IPS DF 19.7 (cell line): ENCODE data around the gene TAAR1.
"Not testable (repeated sequence)": the region's sequence is repeated elsewhere in the genome, so short reads cannot be mapped to it uniquely, and the experiment has no call there.

ENCODE experiments used
- DNase-seq: peaks from one replicate; pipeline ENCODE4 v3.0.0-alpha.2; 2013; ENCODE audit warnings: low read depth, low spot score

The TAAR1 gene, protein sequence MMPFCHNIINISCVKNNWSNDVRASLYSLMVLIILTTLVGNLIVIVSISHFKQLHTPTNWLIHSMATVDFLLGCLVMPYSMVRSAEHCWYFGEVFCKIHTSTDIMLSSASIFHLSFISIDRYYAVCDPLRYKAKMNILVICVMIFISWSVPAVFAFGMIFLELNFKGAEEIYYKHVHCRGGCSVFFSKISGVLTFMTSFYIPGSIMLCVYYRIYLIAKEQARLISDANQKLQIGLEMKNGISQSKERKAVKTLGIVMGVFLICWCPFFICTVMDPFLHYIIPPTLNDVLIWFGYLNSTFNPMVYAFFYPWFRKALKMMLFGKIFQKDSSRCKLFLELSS

DNA sequence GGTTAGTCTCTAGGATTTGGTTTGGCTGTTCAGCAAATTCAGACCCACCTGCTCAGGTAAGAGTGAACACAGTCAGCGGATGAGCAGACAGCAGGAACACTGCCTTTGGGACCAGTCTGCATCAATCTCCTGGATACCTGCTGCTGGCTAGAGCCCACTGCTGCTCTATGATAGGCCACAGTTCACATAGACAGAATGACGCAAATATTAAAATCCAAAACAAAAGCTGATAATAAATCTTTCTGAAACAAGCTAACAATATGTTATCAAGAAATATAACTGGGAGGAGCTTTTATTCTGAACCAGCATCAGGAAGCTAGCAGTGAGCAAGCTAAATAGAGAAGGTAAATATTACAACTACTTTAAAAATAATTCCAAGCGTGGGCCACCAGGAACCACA lies at the start of gene TAAR1:
Gene TAAR1 (minus strand): TSS at position 101 of the 400 bp plus-strand sequence. CDS start 13,179 bp downstream, outside the sequence.
- DNase-seq: no peak

DNA sequence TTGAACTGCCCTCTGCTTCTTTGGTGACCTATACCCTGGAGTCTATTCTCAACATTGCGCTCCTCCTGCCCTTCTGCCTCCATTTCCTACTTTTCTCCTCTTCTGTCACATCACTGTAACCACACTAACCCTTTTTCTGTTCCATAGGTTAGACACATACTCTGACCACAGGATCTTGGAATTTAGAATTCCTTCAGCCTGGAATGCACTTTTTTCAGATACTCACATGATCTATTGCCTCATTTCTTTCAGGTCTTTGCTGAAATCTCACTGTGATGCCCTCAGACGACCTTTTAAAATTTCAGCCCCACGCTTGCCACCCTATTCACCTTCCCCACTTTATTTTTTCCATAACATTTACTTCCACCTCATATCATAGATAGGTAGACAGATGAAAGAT lies 49.8 kb upstream of the TAAR1 start:
- no peak for DNase-seq

DNA sequence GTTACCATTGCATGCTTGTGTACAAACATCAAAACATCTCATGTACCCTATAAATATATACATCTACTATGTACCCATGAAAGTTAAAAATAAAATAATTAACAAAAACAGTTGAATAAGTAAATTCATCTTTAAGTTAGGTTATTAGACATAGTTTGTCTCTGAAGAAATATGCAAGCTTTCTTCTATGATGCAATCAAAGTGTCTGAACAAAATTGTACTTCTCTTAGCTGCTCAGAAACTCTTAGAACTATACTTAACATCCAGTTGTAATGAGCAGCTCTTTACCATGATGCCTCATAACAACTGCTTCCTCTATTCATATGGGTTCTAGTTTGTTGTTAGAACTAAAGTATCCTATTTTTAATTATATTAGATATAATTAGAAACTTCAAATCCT lies 49.0 kb upstream of the TAAR1 start:
- DNase-seq: no peak

DNA sequence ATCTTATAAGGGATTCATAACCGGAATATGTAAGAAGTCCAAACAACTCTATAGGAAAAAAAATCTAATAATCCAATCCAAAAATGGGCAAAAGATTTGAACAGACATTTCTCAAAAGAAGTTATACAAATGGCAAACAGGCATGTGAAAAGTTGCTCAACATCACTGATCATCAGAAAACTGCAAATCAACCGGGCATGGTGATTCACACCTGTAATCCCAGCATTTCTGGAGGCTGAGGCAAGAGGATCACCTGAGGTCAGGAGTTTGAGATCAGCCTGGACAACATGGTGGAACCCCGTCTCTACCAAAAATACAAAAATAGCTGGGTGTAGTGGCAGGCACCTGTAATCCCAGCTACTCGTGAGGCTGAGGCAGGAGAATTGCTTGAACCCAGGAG lies 47.8 kb upstream of the TAAR1 start:
- not testable (repeated sequence) for DNase-seq

DNA sequence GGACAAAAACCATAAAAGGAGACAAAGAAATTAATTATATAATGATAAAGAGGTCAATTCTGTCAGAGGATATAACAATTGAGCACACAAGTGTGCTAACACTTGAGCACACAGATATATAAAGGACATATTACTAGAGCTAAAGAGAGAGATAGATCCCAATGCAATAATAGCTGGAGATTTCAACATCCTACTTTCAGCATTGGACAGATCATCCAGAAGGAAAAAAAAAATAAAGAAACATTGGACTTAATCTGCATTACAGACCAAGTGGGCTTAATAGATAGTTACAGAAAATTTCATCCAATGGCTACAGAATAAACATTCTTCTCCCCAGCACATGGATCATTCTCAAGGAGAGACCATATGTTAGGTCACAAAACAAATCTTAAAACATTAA lies 45.0 kb upstream of the TAAR1 start:
- DNase-seq: no peak

DNA sequence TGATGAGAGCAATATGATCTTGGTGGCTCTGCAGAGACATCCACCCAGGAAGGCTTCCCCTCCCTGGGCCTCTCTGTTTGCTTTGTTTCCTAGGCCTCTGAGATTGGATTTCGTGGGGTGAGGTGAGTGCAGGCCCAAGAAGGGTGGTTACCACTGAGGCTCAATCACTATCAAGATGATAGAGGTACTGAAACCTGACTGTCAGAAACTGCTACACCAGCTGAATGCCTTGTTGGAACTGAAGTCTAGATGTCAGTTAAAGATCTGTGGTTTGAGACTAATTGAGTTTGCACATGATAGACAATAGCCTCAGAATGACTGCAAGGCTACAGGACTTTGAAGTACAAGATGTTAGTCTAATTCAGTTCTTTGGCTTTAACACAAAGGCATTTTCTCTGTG lies 39.6 kb upstream of the TAAR1 start:
- no peak for DNase-seq

DNA sequence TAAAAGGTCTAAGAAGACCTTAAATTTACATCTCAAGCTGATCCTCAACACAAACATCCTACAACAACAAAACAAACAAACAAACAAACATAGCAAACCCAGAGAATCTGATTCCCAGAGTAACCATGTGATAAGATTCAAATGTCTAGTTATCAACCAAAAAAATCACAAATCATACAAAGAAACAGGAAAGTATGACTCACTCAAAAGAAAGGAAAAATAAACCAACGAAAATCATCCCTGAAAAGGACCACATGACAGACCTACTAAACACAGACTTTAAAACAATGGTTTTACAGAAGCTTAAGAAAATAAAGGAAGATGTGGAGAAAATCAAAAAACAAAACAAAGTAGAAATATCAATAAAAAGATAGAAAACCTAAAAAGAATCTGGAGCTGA lies 36.8 kb upstream of the TAAR1 start:
- DNase-seq: no peak

DNA sequence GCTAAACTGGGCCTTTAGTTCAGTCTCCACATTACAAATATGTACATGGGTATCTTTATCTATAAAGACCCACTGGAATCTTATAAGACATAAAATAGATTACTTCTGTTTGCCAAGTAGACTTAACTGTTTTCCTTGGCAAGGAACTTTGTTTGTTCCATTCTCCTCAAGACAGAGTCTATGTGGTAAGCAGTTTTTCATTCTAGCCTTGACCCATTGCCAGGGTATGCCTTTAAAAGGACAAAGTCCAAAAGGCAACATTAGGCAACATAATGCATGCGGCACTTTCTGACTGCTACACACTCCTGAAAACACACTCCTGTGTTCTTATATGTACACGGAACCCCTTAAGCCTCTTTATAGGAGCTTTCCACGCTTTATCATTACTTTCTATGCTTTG lies 34.5 kb upstream of the TAAR1 start:
- no peak for DNase-seq

DNA sequence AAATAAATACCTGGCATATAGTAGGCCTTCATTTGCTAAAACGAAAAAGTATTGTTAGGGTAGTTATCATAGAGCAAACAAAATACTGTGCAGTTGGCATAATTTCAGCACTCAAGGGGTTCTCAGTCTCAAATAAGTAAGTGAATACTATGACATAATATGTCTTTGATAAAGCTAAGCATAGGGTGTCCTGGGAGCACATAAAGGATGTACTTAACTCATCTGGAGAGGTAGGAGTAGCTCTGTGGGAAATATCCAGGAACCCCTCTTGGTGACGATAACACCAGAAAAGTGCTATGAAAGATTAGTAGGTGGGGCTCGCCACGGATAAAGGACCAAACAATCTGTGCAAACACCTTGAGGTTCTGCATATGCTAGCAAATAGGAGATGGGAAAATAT lies 31.7 kb upstream of the TAAR1 start:
- DNase-seq: no peak

DNA sequence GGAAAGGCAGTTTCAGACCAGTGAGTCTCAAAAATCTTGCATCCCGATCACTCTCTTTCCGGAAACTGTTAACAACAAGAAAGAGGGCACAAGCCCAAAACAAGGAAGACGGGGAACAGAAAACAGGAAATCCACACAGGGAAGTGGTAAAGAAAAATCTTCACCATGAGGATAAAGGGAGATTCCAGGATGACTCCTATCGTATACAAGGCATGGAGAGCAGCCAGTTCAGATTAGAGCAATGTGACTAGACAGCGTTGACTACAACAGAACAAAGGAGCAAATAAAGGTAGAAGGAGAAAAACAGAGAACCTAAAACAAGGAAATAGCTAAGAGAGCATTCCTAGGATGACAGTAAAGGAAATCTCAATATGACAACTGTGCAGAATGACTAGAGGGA lies 28.3 kb upstream of the TAAR1 start:
- no peak for DNase-seq

DNA sequence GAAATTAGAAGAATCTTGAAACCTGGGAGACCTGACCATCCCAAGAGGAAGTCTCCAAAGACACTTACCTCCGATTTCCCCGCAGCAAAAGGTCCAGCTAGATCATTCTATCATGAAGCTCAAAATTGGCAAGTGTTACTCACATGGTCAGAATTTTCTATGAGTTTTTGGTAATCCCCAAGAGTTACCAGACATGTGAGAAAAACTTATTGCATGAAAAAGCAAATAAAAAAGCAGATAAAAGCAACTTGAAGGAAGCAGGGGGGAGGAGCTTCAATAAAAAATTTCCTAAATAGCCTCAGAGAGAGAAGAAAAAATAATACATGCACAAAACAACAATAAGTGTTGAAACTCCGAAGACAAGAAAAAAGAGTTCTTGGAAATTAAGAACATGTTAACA lies 27.5 kb upstream of the TAAR1 start:
- no peak for DNase-seq

DNA sequence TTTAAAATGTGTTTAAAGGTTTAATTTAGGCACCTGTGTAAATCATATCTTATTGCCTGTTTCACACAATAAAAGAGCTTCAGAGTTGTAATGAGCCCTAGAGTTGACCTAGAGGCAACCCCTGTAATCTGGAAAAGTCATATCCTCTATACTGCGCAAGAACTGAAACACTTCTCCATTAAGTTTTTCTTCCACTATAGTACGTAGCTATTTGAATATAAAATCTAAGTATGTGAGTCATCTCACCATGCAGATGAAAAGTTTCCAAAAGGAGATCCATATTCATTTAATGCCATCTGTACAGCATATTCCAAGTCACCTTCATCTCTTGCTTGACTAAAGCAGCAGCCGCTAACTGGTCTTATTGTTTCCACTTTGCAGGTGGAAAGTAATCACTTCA lies 26.0 kb upstream of the TAAR1 start:
- DNase-seq: no peak

DNA sequence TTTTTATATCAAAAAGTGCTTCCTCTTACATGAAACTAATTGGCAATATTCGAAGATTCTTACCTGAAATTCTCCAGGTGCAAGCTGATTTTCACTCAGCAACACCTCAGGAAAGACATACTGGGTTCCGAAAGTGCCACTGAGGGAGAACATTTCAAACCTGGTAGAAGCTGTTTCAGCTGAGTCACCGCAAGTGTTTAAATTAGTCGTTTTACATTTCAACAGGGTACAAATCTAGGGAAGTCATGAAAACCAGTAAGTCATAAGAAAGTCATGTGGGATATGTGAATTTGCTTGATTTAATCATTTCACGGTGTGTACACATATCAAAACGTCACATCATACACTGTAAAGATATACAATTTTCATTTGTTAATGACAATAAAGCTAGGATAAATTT lies 25.3 kb upstream of the TAAR1 start:
- DNase-seq: no peak

DNA sequence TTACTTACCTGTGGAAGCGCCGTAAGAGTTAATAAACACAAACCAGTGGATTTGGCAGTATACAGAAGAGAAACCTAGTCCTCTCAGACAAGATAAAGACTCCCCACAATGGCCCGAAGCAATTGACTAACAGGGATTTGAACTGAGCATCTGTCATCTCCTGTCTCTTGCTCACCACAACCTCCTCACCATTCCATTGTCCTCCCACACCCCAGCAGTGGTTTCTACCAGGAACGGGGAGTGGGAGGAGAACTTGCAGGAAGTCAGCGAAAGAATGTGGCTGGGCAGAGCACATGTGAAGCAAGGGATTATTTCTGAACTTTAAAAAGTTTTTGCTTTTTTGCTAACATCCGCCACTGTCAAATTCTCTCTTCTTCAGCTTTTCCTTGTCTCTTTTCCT lies 24.6 kb upstream of the TAAR1 start:
- DNase-seq: no peak

DNA sequence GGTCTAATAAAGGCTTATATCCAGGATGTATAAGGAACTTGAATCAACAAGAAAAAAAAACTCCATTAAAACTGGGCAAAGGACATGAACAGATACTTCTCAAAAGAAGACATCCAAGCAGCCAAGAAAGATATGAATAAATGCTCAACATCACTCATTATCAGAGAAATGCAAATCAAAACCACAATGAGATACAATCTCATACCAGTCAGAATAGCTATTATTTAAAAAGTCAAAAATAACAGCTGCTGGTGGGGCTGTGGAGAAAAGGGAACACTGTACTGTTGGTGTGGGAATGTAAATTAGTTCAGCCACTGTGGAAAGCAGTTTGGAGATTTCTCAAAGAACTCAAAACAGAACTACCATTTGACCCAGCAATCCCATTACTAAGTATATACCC lies 20.1 kb upstream of the TAAR1 start:
- not testable (repeated sequence) for DNase-seq

DNA sequence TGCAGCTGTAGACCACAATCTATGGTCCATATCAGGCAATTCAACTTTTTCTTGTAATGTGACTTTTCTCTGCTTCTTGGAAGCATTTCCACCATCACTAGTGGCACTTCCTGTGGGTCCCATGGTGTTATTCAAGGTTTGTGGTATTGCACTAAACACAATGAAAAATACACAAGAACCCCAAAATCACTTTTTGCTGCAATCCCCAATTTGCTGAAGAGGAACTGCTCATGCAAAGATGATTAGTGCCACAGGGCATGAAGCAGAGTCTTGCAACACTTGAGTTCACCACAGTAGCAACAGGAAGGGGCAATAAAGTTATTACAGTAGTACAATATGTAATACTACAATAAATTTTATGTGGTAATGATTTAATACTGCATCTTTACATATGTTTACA lies 16.8 kb upstream of the TAAR1 start:
- DNase-seq: no peak

DNA sequence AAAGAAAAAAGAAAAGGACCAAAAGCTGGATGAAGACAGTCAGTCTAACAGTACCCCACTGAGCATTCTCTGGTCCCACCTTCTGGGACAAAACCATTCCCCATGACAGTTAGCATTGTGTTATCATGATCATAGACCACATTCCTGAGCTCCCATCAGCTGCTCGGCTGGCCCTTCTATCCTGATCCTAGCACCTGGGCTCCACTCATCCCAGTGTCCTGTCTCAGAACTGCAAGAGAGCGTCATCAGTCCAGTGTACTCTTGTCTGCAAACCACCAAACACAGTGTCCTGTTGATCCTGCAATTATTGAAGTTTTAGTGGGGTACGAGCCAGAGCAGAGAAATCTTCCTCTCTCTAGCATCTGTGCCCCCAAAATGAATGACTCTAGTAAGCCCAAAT lies 16.0 kb upstream of the TAAR1 start:
- no peak for DNase-seq

DNA sequence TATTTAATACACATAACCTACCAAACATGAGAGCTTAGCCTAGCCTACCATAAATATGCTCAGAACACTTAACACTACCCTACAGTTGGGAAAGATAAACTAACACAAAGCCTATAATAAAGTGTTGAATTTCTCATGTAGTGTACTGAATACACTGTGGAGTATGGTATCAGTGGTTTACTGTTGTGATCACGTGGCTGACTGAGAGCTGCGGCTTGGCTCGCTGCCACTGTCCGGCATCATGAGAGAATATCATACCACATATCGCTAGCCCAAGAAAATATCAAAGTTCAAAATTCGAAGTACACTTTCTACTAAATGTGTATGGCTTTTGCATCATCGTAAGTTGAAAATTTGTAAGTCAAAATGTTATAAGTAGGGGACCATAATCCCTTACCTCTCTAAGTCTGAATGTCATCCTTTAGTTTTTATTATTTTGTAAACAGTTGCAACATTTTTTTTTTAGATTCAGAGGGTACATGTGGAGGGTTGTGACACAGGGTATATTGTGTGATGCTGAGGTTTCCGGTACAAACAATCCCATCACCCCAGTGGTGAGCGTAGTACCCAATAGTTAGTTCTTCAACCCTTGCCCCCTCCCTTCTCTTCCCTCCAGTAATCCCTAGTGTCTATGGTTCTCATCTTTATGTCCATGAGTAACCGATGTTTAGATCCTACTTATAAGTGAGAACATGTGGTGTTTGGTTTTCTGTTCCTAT lies 14.6 kb upstream of the TAAR1 start:
- no peak for DNase-seq

DNA sequence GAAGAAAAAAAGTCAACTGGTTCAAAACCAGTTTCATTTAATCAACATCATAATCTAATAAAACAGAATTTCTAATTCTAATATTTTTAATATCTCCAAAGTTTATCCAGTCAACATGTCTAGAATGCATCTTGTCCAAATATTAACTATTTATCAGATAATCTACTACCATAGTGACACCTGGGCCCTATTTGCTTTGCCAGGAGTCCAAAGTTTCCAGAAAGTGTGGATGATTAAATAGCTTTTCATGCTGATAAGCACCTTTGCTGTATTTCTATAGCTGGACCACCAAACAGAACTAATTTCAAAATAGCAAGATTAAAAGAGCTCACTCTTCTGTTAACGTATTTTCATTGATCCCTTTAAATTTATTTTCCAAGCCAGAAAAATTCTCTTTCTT lies 12.3 kb upstream of the TAAR1 start:
- DNase-seq: no peak

DNA sequence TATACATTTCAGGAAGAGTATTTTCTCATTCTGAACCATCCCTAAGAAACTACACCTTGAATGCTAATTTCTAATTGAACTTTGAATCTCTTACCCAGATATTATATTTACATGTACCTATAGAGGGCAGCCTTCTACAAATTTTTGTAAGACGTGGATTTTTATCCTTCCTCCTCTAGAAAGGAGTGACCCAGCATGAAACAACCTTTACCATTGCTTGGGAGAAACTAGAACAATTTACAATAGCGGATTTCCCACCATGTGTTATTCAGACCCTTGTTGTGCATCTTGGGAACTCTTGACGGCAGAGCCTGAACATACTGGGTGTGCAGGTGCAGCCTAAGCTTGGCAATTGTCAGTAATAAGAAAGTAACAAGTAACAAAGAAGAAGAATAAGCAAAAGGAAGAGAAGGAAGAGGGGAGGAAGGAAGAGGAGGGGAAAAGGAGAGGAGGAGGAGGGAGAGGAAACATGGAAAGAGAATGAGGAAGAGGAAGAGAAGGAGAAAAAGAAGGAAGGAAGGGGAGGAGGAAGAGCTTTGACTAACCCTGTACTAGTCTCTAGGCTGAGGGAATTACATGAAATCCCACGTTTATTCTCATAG lies 10.8 kb upstream of the TAAR1 start:
- no peak for DNase-seq

DNA sequence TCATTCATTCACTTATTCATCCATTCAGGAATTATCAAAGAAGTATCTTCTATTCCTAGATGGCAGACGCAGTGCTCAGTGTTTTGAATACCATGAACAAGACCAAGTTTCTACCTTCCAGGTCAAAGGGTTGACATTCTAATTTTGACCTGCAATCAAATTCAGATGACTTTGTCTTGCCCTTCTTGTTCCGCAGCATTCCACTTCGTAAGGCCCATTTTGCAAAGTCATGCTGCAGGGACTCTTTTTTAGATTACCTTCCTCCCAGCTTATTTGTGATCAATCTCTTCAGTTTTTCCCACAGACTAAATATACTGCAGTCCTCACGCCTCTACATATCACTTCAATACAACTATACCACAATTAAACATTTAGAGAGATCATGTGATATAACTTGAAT lies 7.1 kb upstream of the TAAR1 start:
- DNase-seq: no peak

DNA sequence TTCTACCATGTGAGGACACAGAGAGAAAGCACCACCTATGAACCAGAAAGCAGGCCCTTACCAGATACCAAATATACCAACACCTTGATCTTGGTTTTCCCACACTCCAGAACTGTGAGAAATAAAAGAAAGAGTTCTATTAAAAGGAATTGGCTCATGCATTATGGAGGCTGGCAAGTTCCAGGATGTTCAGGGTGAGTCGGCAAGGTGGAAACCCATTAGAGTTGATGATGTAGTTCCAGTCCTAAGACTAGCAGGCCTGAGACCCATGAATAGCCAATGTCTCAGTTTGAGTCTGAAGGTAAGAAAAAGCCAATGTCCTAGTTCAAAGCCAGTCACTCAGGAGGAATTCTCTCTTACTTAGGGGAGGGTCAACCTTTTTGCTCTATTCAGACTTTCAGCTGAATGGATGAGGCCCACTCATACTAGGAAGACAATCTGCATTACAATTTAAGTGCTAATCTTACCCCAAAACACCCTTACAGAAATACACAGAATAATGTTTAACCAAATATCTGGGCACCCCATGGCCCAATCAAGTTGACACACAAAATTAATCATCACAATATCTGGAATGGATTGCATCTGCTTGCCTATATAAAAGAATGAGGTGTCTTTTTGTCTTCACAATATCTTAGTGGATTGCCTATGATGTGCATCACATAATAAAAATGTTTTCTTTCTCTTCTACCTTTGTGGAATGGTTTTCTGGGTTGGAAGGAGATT lies 5.5 kb upstream of the TAAR1 start:
- no peak for DNase-seq
